Activated CD4-positive, alpha-beta T cell treated with anti-CD3 and anti-CD28 coated beads, Interleukin-2, amount 50 U/mL, for 1 hour (primary cell): ENCODE results near the gene IDUA.
"Not testable (repeated sequence)": the region's sequence is repeated elsewhere in the genome, so short reads cannot be mapped to it uniquely, and the experiment has no call there.

ENCODE experiments used
- DNase-seq: peaks from one replicate; pipeline ENCODE4 v3.0.0-alpha.2; 2020

The IDUA gene

DNA sequence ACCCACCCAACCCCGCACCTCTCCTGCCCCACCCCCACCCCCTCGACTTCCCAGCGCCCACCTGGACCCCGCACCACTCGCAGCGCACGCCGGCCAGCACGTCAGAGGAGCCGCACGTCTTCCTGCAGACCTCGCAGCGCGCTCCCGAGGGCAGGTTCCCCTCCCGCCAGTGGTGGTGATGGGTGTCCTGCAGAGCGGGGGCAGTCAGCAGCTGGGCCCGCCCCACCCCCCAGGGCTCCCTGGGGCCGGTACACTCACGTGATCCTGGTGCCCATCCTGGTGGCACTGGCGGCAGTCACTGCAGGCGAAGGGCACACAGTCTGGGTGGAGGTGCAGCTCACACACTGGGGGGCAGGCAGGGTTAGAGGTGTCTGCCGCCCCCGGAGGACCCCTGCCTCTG, 18.6 kb upstream of the IDUA start:
- DNase-seq = no peak

DNA sequence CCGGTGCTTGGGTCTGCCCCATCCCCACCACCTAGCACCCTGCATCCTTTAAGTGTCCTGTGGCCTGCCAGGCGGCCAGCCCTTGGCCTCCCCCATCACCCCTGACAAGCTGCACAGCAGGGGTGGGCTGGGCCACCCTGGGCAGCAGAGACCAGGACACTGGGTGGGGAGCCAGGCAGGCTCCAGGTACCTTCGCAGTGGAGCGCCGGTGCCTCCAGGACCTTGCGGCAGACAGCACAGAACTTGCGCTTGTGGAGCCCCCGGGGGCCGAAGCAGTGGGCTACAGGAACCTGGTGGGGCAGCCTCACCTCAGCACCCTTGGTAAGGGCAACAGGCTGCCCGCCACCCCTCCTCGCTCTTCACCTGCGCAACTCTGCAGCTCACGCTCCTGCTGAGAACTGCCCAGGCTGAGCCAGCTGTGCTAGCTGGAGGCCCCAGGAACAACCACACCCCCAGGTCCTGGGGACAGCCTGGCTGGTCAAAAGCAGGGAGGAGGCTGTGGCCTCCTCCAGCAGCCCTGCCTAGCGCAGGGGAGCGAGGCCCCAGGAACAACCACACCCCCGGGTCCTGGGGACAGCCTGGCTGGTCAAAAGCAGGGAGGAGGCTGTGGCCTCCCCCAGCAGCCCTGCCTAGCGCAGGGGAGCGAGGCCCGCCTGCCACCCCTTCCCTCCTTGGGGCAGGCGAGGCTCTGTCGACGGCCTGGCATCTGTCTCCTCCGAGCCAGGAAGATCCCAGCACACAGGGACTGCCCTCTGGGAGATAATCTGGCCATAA, 18.0 kb upstream of the IDUA start:
- DNase-seq = no peak

DNA sequence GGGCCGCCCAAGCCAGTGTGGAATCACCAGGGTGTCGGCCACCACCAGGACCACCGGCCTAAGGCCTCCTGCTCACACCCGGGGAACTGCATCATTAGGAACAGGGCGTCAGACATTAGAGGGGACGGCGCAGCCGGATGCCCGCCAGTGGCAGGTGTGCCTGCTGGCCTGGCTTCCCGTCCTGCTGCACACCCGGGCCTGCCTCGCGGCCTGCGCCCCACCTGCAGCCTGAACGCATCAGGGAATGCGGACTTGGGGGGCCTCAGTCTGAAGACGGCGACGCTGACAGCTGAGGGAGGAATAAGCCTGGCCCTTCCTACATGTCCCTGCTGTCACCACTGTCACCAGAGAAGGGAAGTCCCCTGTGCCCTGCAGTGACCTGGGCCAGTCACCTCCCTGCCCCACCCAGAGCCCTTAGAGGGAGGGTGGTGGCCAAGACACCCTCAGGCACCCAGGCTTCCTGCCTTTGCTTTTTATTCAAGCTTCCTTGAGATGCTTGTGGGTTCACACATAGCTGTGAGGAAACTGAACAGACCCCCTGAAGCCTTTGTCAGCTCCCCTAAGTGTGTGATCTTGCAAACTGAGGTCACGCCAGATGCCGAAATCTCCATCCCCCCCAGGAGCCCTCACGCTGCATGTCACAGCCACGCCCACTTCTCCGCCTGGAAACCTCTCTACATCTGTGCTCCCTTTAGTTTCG, 16.6 kb upstream of the IDUA start:
- no peak for DNase-seq

DNA sequence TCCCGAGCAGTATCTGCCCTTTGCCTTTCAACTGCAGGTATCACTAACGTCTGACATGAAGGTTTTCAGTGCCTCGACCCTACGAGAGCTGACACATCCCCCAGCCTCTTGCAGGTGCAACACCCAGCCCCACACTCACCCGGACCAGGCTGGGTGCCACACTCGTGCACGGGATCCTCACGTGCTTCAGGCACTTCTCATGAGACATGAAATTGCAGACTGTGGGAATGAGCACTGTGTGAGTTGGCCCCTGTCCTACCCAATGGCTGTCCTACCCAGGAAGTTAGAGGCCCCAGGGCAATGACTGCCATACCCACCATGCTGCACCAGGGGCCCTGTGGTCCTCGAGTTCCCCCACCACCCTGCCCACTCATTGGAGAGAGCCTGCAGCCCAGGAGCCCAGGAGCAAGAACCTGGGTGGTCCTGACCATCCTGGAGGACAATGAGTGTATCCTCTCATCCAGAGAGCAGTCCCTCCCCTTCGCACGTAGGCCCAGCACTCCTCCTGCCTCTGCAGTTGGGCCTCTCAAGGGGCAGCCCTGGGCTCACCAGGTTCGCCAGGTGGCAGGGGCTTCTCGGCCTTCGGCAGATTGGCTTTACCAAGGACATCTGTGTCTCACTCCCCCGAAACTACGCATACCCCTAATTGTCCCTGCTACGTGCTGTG, 15.9 kb upstream of the IDUA start:
- DNase-seq = no peak

DNA sequence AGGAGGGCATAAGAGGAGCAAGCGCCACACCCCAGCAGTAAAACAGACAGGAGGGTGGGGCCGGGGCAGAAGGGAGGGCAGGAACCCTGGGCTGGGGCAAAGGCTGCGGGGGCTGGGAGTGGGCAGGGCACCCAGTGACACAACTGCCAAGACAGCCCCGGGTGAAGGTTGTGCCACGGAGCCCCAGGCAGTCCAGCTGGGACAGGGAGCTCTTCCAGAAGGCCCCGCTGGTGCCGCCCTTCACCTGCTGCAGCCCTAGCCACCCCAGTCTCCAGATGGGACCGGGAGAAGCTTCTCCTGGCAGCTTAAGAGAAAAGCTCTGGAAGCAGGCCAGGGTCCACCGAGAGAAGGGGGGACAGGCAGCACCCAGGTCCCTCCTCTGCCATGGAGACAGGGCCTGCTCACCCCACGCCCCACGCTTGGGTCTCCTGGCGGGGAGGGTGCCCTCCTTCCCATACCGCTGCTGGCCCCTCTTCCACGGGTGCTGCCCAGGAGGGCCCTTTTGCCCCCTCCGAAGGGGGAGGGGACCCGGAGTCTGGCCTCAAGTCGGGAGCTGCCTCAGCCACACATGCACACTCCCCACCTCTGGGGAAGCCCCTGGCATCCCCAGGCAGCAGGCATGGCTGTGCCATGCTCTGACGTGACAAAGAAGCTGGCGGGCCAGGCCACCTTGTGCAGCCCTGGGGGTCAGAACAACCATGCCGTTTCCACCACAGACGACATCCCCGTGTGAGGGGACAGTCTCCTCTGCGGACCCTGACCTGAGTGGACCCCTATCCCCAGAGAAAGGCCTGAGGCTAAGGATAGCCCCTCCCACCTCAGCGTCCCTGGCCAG, 15.0 kb upstream of the IDUA start:
- DNase-seq = no peak

DNA sequence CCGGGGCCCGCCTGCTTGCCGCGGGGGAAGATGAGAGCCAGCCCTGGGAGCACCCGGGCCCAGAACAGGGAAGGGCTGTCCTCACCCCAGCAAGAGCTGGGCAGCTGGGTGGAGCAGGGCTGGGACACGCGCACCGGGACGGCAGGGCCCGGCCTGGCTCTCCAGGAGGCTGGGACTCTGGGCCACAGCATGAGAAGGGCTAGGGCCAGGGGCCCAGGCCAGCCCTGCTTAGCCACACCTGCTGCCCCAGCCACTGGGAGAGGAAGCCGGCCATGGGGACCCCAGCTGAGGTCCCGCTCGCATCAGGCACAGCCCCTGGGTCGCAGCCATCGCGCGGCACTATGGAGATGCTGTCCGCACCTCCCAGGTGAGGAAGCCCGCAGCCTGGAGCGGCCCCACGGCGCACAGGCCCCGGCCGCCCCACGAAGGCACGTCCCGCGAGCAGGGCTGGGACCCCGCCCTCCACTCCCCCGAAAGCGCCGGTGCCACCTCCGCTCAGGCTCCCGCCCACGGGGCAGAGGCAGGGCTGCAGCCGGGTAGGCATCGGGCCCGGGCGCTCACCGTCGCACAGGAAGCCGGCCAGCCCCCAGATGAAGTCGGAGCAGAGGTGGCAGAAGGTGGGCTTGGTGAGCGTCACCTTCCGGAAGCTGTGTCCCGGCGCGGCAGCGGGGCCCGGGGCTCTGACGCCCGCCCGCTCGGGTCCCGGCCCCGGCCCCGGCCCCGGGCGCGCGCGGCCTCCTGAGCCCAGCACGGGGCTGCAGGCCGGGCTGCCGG, 14.0 kb upstream of the IDUA start:
- peak; percentile 54 for DNase-seq

DNA sequence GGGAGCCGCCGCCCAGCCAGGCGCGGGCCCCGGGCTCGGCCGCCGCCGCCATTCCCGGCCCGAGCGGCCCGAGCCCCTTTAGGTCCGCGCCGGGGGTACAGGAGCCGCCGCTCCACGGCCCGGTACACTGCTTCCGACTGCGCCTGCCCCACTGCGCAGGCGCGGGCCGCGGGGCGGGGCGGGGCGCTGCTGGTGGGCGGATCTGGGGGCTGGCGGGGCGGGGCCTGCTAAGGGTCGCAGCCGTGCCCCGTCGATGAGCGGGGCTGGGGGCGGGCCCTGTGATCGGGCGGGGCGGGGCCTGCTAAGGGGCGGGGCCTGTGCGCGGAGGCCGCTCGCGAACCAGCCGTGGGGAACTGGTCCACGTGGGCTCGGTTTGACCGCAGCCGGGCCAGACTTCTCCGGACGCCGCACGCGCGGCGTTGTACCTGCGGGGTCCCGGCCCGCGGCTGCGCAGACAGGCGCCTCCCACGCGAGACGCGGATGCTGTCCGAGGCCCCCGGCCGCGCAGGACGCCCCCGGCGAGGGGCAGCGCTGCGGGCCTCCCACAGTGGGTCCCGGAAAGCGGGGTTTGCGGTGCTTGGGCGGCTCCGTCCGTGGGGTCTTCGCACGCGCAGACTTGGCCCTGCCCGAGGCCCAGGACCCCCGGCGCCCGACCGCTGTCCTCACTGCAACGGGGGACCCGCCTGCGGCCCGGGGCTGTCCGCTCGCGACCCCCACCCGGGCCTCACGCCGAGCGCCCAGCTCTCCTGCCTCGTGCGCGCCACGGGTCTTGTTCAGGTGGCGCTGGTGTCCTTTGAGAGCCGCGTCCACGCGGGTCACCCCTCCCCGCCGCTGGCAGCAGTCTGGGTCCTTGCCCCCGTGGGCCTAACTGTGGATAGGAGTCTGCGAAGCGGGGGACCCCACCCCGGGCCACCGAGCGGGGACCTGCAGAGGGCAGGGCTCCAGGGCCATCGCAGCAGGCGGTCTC, 13.1 kb upstream of the IDUA start, which contains the start of gene DGKQ:
DGKQ (minus strand) TSS at position 139 of the 967 bp plus-strand sequence; CDS start at position 52, 87 bp downstream.
- DNase-seq = peak; percentile 86

DNA sequence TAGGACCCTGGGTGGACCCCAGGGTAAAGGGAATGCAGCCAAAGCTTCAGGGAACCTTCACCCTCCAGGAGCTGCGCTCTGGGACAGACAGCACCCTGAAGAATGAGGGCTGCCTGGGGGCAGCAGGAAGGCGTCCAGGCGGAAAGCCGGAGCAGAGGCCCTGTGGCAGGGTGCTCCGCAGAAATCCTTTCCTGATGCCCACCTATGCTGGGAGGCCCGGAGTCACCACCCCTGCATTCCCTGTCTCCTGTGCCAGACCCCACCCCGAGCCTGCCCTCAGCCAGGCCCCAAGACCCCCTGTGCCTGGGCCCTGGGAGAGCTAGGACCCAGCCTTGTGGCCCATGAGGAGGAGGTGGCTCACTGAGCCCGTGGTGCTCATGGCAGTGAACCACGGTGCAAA, 12.2 kb upstream of the IDUA start:
- DNase-seq = no peak

DNA sequence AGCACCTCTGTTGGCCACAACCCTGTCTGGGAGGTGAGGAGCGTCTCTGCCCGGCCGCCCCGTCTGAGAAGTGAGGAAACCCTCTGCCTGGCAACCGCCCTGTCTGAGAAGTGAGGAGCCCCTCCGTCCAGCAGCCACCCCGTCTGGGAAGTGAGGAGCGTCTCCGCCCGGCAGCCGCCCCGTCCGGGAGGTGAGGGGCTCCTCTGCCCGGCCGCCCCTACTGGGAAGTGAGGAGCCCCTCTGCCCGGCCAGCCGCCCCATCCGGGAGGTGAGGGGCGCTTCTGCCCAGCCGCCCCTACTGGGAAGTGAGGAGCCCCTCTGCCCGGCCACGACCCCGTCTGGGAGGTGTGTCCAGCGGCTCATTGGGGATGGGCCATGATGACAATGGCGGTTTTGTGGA, 10.8 kb upstream of the IDUA start:
- not testable (repeated sequence) for DNase-seq

DNA sequence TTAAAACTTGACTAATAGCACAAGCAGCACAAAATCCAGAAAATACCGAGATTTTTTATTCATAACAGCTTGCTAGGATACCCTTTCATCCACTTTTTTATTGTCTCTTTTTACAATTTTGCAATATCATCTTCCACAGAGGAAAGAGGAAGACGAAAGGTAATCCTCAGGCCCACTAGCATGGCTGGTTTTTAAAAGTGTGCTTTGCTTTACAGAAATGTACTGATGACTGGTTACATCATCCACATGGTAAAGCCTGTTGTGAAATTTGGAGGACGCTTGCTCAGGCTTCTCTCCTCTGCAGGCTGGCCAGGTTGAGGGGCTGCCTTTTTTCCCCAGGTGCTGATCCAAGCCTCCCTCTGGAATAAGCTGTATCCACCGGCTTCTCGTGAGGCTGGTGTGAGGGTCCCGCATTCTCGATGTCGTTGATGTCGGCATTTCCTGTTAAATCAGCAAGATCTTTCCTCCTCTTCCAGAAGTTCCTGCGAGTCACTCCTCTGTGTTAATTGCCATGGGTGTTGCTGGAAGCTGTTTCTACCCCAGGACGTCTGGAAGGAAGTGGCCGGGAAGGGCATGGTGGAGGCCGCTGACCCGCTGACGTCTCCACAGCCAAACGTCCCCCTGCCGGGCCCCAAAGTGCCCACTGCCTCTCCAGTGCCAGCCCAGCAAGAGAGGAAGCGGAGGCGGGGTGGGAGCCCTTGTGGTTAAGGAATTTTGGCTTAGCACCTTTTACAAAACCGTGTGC, 7.7 kb upstream of the IDUA start:
- DNase-seq = no peak

DNA sequence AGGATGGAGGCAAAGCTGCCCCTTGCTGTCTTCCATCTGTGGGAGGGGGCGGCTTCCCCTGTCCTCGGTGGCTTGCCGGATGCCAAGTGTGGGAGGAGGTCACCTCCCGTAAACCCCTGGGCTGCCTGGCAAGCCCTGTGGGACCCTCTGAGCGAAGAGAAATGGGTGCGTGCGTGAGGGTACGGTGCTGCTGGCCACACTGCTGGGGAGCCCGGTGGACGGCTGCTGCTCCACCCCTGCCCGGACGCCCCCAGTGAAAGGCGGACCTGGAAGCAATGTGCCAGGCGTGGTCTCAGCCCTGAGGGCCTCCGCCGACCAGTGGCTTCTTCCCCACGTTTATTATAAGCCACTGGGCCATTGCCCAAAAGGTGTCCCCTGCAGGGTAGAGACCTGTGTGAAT, 4.6 kb upstream of the IDUA start:
- DNase-seq = no peak

DNA sequence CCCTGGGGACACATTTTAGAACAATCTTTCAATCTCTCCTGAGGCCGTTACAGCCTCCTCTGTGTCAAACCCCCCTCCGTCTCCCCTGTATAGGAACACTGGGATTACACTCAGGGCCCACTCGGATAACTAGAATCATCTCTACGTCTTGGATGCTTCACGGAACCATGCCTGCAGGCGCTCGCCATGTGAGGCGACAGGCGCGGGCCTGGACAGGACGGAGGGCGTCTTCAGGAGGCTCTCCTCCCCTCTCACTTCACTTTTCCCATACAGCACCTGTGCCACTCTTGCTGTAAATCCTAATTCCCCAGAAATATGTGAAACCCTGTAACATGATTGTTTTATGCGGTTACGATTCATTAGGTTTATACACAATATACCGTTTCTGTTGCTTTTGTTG, 4.0 kb upstream of the IDUA start:
- DNase-seq = no peak

DNA sequence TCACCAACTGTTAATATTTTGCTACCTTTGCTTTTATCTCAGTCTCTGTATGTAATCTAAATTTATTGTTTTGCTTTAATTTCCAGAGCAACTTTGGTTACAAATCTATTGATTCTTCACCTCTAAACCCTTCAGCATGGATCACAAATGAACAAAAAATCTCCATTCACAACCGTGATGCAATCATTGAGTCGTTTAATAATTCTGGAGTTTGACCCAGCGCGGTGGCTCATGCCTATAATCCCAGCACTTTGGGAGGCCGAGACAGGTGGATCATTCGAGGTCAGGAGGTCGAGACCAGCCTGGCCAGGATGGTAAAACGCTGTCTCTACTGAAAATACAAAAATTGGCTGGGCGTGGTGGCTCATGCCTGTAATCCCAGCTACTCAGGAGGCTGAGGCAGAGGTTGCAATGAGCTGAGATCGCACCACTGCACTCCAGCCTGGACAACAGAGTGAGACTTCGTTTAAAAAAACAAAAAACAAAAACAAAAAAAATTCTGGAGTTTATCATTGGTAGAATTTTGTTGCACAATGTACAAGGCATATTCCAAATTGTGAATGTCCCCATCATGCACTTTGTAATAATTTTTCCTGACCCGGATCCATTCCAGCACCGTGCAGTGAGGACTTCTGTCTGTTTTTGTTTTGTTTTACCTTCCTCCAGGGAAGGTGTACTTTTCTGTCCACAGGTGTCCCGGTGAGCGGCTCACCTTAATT, 2.3 kb upstream of the IDUA start:
- no peak for DNase-seq

DNA sequence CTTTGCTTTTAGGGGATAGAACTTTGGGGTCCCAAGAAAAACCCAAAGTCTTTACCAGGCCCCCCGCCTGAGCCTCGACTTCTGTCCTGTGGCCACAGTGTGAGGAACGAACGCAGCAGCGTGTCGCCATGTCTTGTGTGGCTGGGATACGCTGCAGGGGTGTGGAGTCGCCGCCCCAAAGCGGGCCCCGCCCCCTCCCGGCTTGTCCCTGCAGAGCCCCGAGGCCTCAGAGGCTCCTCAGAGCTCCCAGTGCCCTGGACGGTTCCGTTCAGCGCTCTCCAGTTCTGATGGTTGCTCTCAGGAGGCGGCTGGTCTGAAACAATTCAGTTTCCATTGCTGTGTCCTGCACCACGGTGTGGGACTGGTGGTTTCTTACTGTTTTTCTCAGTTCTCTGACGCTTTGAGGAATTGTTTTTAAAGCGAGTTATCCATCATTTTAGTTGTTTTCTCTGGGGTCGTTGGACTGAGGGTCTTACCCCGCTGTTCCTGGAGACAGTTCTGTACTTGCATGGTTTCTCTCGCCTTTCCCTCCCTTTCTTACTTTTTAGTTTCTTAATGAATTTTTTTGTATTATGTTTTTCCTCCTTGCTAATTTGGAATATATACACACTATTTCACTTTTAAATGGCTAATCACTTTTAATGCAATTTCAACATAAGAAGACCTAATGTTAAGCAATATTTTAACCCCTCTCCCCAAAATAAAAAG, 1.6 kb upstream of the IDUA start:
- peak; percentile 72 for DNase-seq

DNA sequence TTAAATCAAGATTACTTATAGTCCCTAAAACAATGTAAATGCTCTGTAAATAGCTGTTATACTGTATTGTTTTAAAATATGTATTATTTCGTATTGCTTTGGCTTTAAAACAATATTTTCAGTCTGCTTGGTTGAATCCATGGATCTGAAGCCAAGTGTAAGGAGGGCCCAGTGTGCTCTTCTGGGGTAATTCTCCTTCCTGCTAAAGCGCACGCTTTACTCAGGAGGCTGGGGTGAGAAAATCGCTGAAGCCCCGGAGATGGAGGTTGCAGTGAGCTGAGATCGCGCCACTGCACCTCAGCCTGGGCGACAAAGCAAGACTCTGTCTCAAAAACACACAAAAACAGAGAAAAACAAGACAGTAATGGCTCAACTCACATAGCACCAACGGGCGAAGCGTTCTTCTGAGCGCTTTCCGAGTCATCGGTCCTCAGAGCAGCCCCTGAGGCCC, 391 bp upstream of the IDUA start:
- DNase-seq = no peak

DNA sequence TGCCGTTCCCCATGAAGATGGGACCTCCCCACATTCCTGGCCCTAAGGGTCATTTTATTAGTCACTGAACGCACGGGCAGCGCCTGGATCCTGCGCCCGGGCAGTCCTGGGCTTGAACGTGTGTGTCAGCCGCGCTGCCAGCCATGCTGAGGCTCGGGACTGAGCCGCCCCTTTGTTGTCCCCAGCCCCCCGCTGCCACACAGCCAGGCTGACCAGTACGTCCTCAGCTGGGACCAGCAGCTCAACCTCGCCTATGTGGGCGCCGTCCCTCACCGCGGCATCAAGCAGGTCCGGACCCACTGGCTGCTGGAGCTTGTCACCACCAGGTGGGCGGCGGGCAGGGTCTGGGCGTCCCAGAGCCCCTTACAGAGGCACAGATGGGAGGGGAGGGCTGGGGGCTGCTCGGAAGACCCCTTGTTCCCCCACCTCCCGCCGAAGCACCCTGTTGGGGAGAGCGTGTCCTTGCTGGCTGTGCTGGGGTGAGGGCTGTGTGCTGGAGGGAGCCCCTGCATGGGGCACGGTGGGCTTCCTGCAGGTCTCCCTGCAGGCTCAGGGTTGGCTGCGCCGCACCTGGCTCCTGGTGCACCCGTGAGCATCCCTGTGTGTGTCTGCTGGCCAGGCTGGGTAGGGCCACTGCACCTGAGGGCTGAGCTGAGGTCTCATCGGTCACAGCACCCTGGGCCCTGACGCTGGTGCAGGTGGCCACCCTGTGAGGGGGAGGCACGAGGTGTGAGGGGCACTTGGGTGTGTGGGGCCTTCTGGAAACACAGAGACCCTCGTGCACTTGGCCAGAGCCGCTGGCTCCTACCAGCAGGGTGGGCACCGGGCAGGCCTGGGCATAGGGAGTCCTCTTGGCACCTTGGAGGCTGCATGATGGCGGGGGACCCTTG, 1.0 kb downstream of the IDUA start:
- DNase-seq = no peak
